Jurkat, Clone E6-1 (cell line): Measurements from ENCODE around the gene LARP4B.

Source experiments
- DNase-seq: peaks from one replicate; pipeline ENCODE4 v3.0.0-alpha.2; 2011; ENCODE audit warnings: low read depth, low spot score
- H3K4me3 ChIP-seq: 2 replicates; pipeline ENCODE4 v1.5.1; 2011; ENCODE audit warnings: mild to moderate bottlenecking, low read length, control low read depth, moderate library complexity

Gene LARP4B

GRCh38 chr10:817371-817770 lies 114.1 kb downstream of the LARP4B start:
- no peak for DNase-seq

GRCh38 chr10:816958-817357 lies 114.5 kb downstream of the LARP4B start:
- DNase-seq, result no peak
- H3K4me3 ChIP-seq, result no peak overlapping the region

More at GRCh38 chr10:817371-817770, 114.1 kb downstream of the LARP4B start:
- no peak overlapping the region for H3K4me3 ChIP-seq

GRCh38 chr10:816091-816477 lies 115.4 kb downstream of the LARP4B start:
- H3K4me3 ChIP-seq, result no peak overlapping the region
- DNase-seq, result no peak

GRCh38 chr10:815338-816090 lies 116.0 kb downstream of the LARP4B start:
- no peak for DNase-seq
- H3K4me3 ChIP-seq, result no peak overlapping the region

- H3K4me3 ChIP-seq, result no peak overlapping the region
- no peak for DNase-seq
Measured at GRCh38 chr10:814536-815302, 116.8 kb downstream of the LARP4B start.

GRCh38 chr10:813286-813685 lies 118.2 kb downstream of the LARP4B start:
- H3K4me3 ChIP-seq, result no peak overlapping the region
- DNase-seq, result no peak

GRCh38 chr10:812787-813186 lies 118.7 kb downstream of the LARP4B start:
- no peak for DNase-seq
- H3K4me3 ChIP-seq, result no peak overlapping the region

GRCh38 chr10:811379-812175 lies 119.9 kb downstream of the LARP4B start:
- no peak for DNase-seq
- no peak overlapping the region for H3K4me3 ChIP-seq

GRCh38 chr10:810351-810846 lies 121.1 kb downstream of the LARP4B start:
- no peak for DNase-seq

GRCh38 chr10:809671-810350 lies 121.7 kb downstream of the LARP4B start:
- DNase-seq, result no peak
- no peak overlapping the region for H3K4me3 ChIP-seq

More at GRCh38 chr10:810351-810846, 121.1 kb downstream of the LARP4B start:
- no peak overlapping the region for H3K4me3 ChIP-seq

GRCh38 chr10:807958-808353 lies 123.5 kb downstream of the LARP4B start:
- no peak overlapping the region for H3K4me3 ChIP-seq
- no peak for DNase-seq

GRCh38 chr10:807163-807957 lies 124.1 kb downstream of the LARP4B start:
- no peak for DNase-seq
- H3K4me3 ChIP-seq, result no peak overlapping the region

- no peak for DNase-seq
- H3K4me3 ChIP-seq, result no peak overlapping the region
Measured at GRCh38 chr10:806451-807162, 124.9 kb downstream of the LARP4B start.

GRCh38 chr10:805620-806305 lies 125.7 kb downstream of the LARP4B start:
- no peak overlapping the region for H3K4me3 ChIP-seq
- DNase-seq, result no peak

- no peak overlapping the region for H3K4me3 ChIP-seq
- no peak for DNase-seq
Measured at GRCh38 chr10:804787-805619, 126.5 kb downstream of the LARP4B start.

- H3K4me3 ChIP-seq, result no peak overlapping the region
- DNase-seq, result no peak
Measured at GRCh38 chr10:804191-804781, 127.2 kb downstream of the LARP4B start.
